ENCODE measurements around the gene ATP10A.

ATP10A gene

GRCh38 chr15:25909325-25909724 is 46.2 kb upstream of the ATP10A start:
- TF ChIP-seq CTCF (IDR thresholded peaks at IDR 0.05) = no peak

GRCh38 chr15:25905140-25905539 is 42.0 kb upstream of the ATP10A start:
- H3K27ac ChIP-seq = no peak overlapping the region
- no peaks in the 10 kb centered on the region for H3K9me3 ChIP-seq
- H3K4me1 ChIP-seq (ENCODE audit: control insufficient read depth in 1 of 2, insufficient read depth in 1 of 2, low read depth in 1 of 2, low read length in 1 of 2) = no peaks in the 10 kb centered on the region
- no peak for TF ChIP-seq CTCF (IDR thresholded peaks at IDR 0.05)
- H3K36me3 ChIP-seq = no peaks in the 10 kb centered on the region
- no peaks in the 10 kb centered on the region for H3K27me3 ChIP-seq
- no peak overlapping the region for H3K4me3 ChIP-seq (ENCODE audit: low read depth in 1 of 2, low read length in 1 of 2)

More at GRCh38 chr15:25909325-25909724, 46.2 kb upstream of the ATP10A start:
- Histone ChIP-seq H3K4me1 (ENCODE audit: control insufficient read depth in 1 of 2, insufficient read depth in 1 of 2, low read depth in 1 of 2, low read length in 1 of 2) (no peaks in the 10 kb centered on the region), H3K9me3 (no peaks in the 10 kb centered on the region), H3K4me3 (ENCODE audit: low read depth in 1 of 2, low read length in 1 of 2) (no peak overlapping the region), H3K27ac (no peak overlapping the region), H3K36me3 (no peaks in the 10 kb centered on the region), H3K27me3 (no peaks in the 10 kb centered on the region)

GRCh38 chr15:25903024-25903581 is 40.0 kb upstream of the ATP10A start:
- H3K36me3 ChIP-seq = no peaks in the 10 kb centered on the region
- H3K9me3 ChIP-seq = no peaks in the 10 kb centered on the region
- no peaks in the 10 kb centered on the region for H3K4me1 ChIP-seq (ENCODE audit: control insufficient read depth in 1 of 2, insufficient read depth in 1 of 2, low read depth in 1 of 2, low read length in 1 of 2)
- TF ChIP-seq CTCF (IDR thresholded peaks at IDR 0.05) = no peak
- H3K27me3 ChIP-seq = no peaks in the 10 kb centered on the region
- H3K27ac ChIP-seq = no peak overlapping the region
- H3K4me3 ChIP-seq (ENCODE audit: low read depth in 1 of 2, low read length in 1 of 2) = no peak overlapping the region

GRCh38 chr15:25901811-25902605 is 38.9 kb upstream of the ATP10A start:
- Histone ChIP-seq H3K36me3 (no peaks in the 10 kb centered on the region), H3K4me1 (ENCODE audit: control insufficient read depth in 1 of 2, insufficient read depth in 1 of 2, low read depth in 1 of 2, low read length in 1 of 2) (no peaks in the 10 kb centered on the region), H3K27me3 (no peaks in the 10 kb centered on the region), H3K27ac (no peak overlapping the region), H3K4me3 (ENCODE audit: low read depth in 1 of 2, low read length in 1 of 2) (no peak overlapping the region), H3K9me3 (no peaks in the 10 kb centered on the region)
- TF ChIP-seq CTCF (IDR thresholded peaks at IDR 0.05) = no peak

GRCh38 chr15:25900901-25901300 is 37.8 kb upstream of the ATP10A start:
- H3K27ac ChIP-seq = no peak overlapping the region
- TF ChIP-seq CTCF (IDR thresholded peaks at IDR 0.05) = no peak
- H3K4me1 ChIP-seq (ENCODE audit: control insufficient read depth in 1 of 2, insufficient read depth in 1 of 2, low read depth in 1 of 2, low read length in 1 of 2) = no peaks in the 10 kb centered on the region

More at GRCh38 chr15:25900901-25901300, 37.8 kb upstream of the ATP10A start:
- no peak overlapping the region for H3K4me3 ChIP-seq (ENCODE audit: low read depth in 1 of 2, low read length in 1 of 2)
- H3K9me3 ChIP-seq = no peaks in the 10 kb centered on the region
- H3K36me3 ChIP-seq = no peaks in the 10 kb centered on the region
- no peaks in the 10 kb centered on the region for H3K27me3 ChIP-seq
